AG10803 (cell line): ENCODE data around the gene IQCE.

ENCODE experiments used
- DNase-seq: peaks from one replicate; pipeline ENCODE4 v3.0.0; 2010; ENCODE audit warnings: low read depth
- H3K4me3 ChIP-seq: 2 replicates; pipeline ENCODE4 v1.5.1; 2011; ENCODE audit warnings: mild to moderate bottlenecking, low read length, control low read depth
- TF ChIP-seq, protein P1 (sequence below): conservative IDR thresholded peaks from 2 replicates; pipeline ENCODE4 v1.5.1; 2011; ENCODE audit warnings: mild to moderate bottlenecking, low read length, control low read depth, inconsistent platforms

The IQCE gene

DNA sequence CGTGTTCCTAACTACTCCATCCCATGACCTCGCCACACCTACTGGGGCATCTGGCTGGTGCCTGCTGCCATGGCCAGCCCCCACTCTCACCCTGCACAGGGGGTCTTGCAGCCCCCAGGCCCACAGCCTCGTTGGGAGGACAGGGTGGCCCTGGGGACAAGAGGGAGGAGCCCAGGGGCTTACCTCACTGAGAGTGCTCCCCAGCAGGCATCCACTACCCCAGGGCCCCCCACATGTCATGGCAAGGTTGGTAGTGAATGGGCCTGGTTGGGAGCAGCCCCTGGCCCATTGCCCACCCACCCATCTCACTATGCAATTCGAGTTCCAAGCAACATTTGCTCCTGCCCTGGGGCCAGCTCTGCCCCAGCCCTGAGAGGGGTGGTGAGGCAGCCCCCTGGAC, 105.2 kb downstream of the IQCE start:
- DNase-seq, result no peak
- TF ChIP-seq, protein P1, sequence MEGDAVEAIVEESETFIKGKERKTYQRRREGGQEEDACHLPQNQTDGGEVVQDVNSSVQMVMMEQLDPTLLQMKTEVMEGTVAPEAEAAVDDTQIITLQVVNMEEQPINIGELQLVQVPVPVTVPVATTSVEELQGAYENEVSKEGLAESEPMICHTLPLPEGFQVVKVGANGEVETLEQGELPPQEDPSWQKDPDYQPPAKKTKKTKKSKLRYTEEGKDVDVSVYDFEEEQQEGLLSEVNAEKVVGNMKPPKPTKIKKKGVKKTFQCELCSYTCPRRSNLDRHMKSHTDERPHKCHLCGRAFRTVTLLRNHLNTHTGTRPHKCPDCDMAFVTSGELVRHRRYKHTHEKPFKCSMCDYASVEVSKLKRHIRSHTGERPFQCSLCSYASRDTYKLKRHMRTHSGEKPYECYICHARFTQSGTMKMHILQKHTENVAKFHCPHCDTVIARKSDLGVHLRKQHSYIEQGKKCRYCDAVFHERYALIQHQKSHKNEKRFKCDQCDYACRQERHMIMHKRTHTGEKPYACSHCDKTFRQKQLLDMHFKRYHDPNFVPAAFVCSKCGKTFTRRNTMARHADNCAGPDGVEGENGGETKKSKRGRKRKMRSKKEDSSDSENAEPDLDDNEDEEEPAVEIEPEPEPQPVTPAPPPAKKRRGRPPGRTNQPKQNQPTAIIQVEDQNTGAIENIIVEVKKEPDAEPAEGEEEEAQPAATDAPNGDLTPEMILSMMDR, result no peak
- no peak overlapping the region for H3K4me3 ChIP-seq
